Prostate gland (tissue), 2 donors: ENCODE results near the gene SLAIN2.

Experiments used
- CTCF ChIP-seq, 4 experiments: fragments of 200-600 bp in 2 of 4; fragments of 450-650 bp in 2 of 4; sonication (generic) in 2 of 4; IDR thresholded peaks; 1 replicate in 3 of 4; 2 replicates in 1 of 4; pipeline ENCODE4 v1.5.1; 2016 to 2019; ENCODE audit warnings: antibody characterized with exemption in 4 of 4, mild to moderate bottlenecking in 2 of 4, moderate library complexity in 2 of 4
- POLR2A ChIP-seq: fragments of 450-650 bp; IDR thresholded peaks from one replicate; pipeline ENCODE4 v1.6.1; 2016; ENCODE audit warnings: antibody characterized with exemption, mild to moderate bottlenecking
- POLR2AphosphoS5 ChIP-seq: sonication (generic); formaldehyde crosslinking; IDR thresholded peaks from one replicate; pipeline ENCODE4 v1.6.1; 2017; ENCODE audit warnings: antibody characterized with exemption

GRCh38 chr4:48299560-48299959, 41.8 kb upstream of the SLAIN2 start:
- no peak for TF ChIP-seq POLR2AphosphoS5
- no peak for TF ChIP-seq POLR2A
- TF ChIP-seq CTCF (IDR thresholded peaks at IDR 0.05): no peak
